Parathyroid adenoma (tissue), 2 donors: ENCODE data around the gene MT1F.

ENCODE experiments used
- H2AFZ ChIP-seq: fragments of 300-600 bp; sonication (generic); one replicate; pipeline ENCODE4 v1.7.0; 2017; ENCODE audit warnings: antibody characterized with exemption, mild to moderate bottlenecking
- H3K27ac ChIP-seq: fragments of 300-600 bp; sonication (generic); one replicate; pipeline ENCODE4 v1.7.0; 2017
- H3K27me3 ChIP-seq: fragments of 300-600 bp; sonication (generic); one replicate; pipeline ENCODE4 v1.7.0; 2017; ENCODE audit warnings: low read length; ENCODE audit not compliant: control insufficient read depth, insufficient read depth
- H3K36me3 ChIP-seq: fragments of 300-600 bp; sonication (generic); one replicate; pipeline ENCODE4 v1.7.0; 2017; ENCODE audit warnings: low read length; ENCODE audit not compliant: control insufficient read depth, insufficient read depth
- H3K4me1 ChIP-seq: fragments of 300-600 bp; sonication (generic); one replicate; pipeline ENCODE4 v1.7.0; 2017; ENCODE audit warnings: control low read depth
- H3K4me2 ChIP-seq: fragments of 300-600 bp; sonication (generic); one replicate; pipeline ENCODE4 v1.7.0; 2017; ENCODE audit warnings: low read length
- H3K4me3 ChIP-seq: fragments of 300-600 bp; sonication (generic); one replicate; pipeline ENCODE4 v1.7.0; 2017; ENCODE audit warnings: low read depth, low read length
- H3K79me2 ChIP-seq: fragments of 300-600 bp; sonication (generic); one replicate; pipeline ENCODE4 v1.7.0; 2017; ENCODE audit warnings: control low read depth
- H3K9ac ChIP-seq: fragments of 300-600 bp; sonication (generic); one replicate; pipeline ENCODE4 v1.7.0; 2017; ENCODE audit warnings: mild to moderate bottlenecking
- H3K9me3 ChIP-seq: fragments of 300-600 bp; sonication (generic); one replicate; pipeline ENCODE4 v1.7.0; 2017; ENCODE audit warnings: low read length; ENCODE audit not compliant: control insufficient read depth
- CTCF ChIP-seq: fragments of 300-600 bp; sonication (generic); IDR thresholded peaks from one replicate; pipeline ENCODE4 v1.7.0; 2017; ENCODE audit warnings: antibody characterized with exemption, mild to moderate bottlenecking
- donor health status: primary hyperparathyroidism.

Gene MT1F

DNA sequence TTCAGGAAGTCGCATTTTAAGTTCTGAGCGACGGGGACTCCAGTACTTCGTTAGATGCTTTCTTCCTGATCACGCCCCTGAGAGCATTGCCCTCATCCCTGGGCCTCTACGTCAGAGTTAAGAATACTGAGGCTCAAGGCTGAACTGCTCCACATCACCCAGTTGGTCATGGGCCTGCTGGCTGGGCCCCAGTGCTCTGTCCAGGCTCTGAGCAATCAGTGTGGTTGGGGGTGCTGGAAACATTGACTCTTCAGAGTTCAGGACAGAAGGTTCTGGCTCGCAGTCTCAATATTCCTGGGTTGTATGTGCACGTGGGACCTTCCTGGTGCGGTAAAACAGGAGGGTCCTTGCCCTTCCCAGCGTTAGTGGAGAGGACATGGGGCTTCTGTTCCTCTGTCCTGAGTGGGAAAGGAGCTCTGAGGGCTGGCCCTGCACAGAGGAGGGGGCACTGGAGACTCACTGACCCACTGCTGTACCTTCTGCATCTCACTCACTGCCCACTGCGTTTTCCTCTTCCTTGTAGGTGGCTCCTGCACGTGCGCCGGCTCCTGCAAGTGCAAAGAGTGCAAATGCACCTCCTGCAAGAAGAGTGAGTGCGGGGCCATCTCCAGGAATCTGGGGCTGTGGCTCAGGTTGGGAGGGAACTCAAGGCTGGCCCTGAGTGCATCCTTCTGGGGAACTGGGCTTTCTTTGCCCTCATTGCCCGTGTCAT lies 31.7 kb upstream of the MT1F start:
- H3K9me3 ChIP-seq = no peaks in the 10 kb centered on the region
- H3K36me3 ChIP-seq = no peaks in the 10 kb centered on the region
- H3K4me1 ChIP-seq = no peaks in the 10 kb centered on the region
- no peaks in the 10 kb centered on the region for H3K27me3 ChIP-seq
- H3K27ac ChIP-seq = peak overlapping the region; percentile 65
- H3K4me2 ChIP-seq = peak overlapping the region; percentile 75
- no peaks in the 10 kb centered on the region for H3K79me2 ChIP-seq
- peak overlapping the region; percentile 90 for H2AFZ ChIP-seq
- H3K9ac ChIP-seq = no peak overlapping the region
- TF ChIP-seq CTCF = no peak
- peak overlapping the region; percentile 57 for H3K4me3 ChIP-seq

DNA sequence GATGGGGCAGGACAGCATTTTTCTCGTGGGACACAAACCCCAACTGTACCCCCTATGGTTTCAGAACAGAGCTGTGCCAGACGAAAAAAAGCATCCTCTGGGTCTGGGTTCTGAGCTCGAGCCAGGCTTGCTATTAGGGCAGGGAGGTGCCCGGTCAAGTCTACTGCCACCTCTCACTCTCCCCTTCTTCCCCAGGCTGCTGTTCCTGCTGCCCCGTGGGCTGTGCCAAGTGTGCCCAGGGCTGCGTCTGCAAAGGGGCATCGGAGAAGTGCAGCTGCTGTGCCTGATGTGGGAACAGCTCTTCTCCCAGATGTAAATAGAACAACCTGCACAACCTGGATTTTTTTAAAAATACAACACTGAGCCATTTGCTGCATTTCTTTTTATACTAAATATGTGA lies 31.1 kb upstream of the MT1F start:
- no peaks in the 10 kb centered on the region for H3K27me3 ChIP-seq
- TF ChIP-seq CTCF = no peak

GRCh38 chr16:56628486-56629350 lies 29.0 kb upstream of the MT1F start:
- Histone ChIP-seq H3K27me3 (no peaks in the 10 kb centered on the region), H3K4me2 (no peak overlapping the region), H2AFZ (no peak overlapping the region), H3K4me1 (no peaks in the 10 kb centered on the region), H3K4me3 (no peak overlapping the region), H3K9ac (no peak overlapping the region), H3K9me3 (no peaks in the 10 kb centered on the region), H3K79me2 (no peaks in the 10 kb centered on the region), H3K36me3 (no peaks in the 10 kb centered on the region), H3K27ac (no peak overlapping the region)
- no peak for TF ChIP-seq CTCF

More for the DNA sequence above, 31.1 kb upstream of the MT1F start:
- Histone ChIP-seq H3K4me3 (no peak overlapping the region), H2AFZ (no peak overlapping the region), H3K4me1 (no peaks in the 10 kb centered on the region), H3K79me2 (no peaks in the 10 kb centered on the region), H3K27ac (no peak overlapping the region), H3K9me3 (no peaks in the 10 kb centered on the region), H3K36me3 (no peaks in the 10 kb centered on the region), H3K4me2 (peak overlapping the region; percentile 8), H3K9ac (no peak overlapping the region)

- no peak overlapping the region for H3K27ac ChIP-seq
- H3K79me2 ChIP-seq = no peaks in the 10 kb centered on the region
Observed at GRCh38 chr16:56629531-56629930, 28.2 kb upstream of the MT1F start.

More at GRCh38 chr16:56629531-56629930, 28.2 kb upstream of the MT1F start:
- no peak overlapping the region for H3K9ac ChIP-seq
- H3K4me2 ChIP-seq = no peak overlapping the region
- no peaks in the 10 kb centered on the region for H3K36me3 ChIP-seq
- TF ChIP-seq CTCF = no peak
- no peak overlapping the region for H2AFZ ChIP-seq
- no peaks in the 10 kb centered on the region for H3K27me3 ChIP-seq
- no peaks in the 10 kb centered on the region for H3K9me3 ChIP-seq
- no peak overlapping the region for H3K4me3 ChIP-seq
- no peaks in the 10 kb centered on the region for H3K4me1 ChIP-seq
